Skeletal muscle satellite cell (primary cell): ENCODE measurements around the gene SLC8A1.
A peak's percentile ranks its signal among the peaks of the same experiment; 100 is the strongest.

Source experiments
- H3K27me3 ChIP-seq: 2 replicates; pipeline ENCODE4 v1.7.0; 2013; ENCODE audit warnings: low read length; ENCODE audit not compliant: control insufficient read depth, insufficient read depth
- H3K36me3 ChIP-seq: 2 replicates; pipeline ENCODE4 v1.7.0; 2013; ENCODE audit warnings: mild to moderate bottlenecking, control low read depth, low read length; ENCODE audit not compliant: insufficient read depth
- H3K4me1 ChIP-seq: 2 replicates; pipeline ENCODE4 v1.7.0; 2013; ENCODE audit warnings: low read length; ENCODE audit not compliant: control insufficient read depth, insufficient read depth
- H3K4me2 ChIP-seq: 2 replicates; pipeline ENCODE4 v1.7.0; 2013; ENCODE audit warnings: mild to moderate bottlenecking, low read length
- H3K4me3 ChIP-seq: 2 replicates; pipeline ENCODE4 v1.7.0; 2013; ENCODE audit warnings: low read length
- H3K9ac ChIP-seq: 2 replicates; pipeline ENCODE4 v1.7.0; 2013; ENCODE audit warnings: mild to moderate bottlenecking, low read depth, low read length, moderate library complexity
- H3K9me3 ChIP-seq: replicated peaks from 2 replicates; pipeline ENCODE4 v1.7.0; 2013; ENCODE audit warnings: mild to moderate bottlenecking, control low read depth, low read length

Gene SLC8A1

GRCh38 chr2:40418614-40419363, 33.1 kb downstream of the SLC8A1 start:
- no peak overlapping the region for H3K4me2 ChIP-seq
- H3K36me3 ChIP-seq, result no peaks in the 10 kb centered on the region
- H3K27me3 ChIP-seq, result no peaks in the 10 kb centered on the region
- no peak overlapping the region for H3K9ac ChIP-seq
- no peak overlapping the region for H3K4me3 ChIP-seq
- no peaks in the 10 kb centered on the region for H3K4me1 ChIP-seq
- H3K9me3 ChIP-seq, result no peaks in the 10 kb centered on the region

GRCh38 chr2:40416486-40416885, 35.4 kb downstream of the SLC8A1 start:
- no peaks in the 10 kb centered on the region for H3K36me3 ChIP-seq
- H3K9me3 ChIP-seq, result no peaks in the 10 kb centered on the region
- H3K4me2 ChIP-seq, result no peak overlapping the region
- peaks cover 9% of the 10 kb centered on the region for H3K4me1 ChIP-seq
- no peaks in the 10 kb centered on the region for H3K27me3 ChIP-seq
- H3K9ac ChIP-seq, result no peak overlapping the region
- H3K4me3 ChIP-seq, result no peak overlapping the region

GRCh38 chr2:40415391-40415790, 36.5 kb downstream of the SLC8A1 start:
- Histone ChIP-seq H3K27me3 (no peaks in the 10 kb centered on the region), H3K9me3 (no peaks in the 10 kb centered on the region), H3K4me1 (peaks cover 9% of the 10 kb centered on the region), H3K4me3 (no peak overlapping the region), H3K4me2 (no peak overlapping the region), H3K9ac (no peak overlapping the region), H3K36me3 (no peaks in the 10 kb centered on the region)

- H3K4me3 ChIP-seq, result no peak overlapping the region
Observed at GRCh38 chr2:40412456-40412855, 39.4 kb downstream of the SLC8A1 start.

GRCh38 chr2:40410695-40411094, 41.2 kb downstream of the SLC8A1 start:
- no peak overlapping the region for H3K9ac ChIP-seq
- no peak overlapping the region for H3K4me2 ChIP-seq
- no peaks in the 10 kb centered on the region for H3K27me3 ChIP-seq
- H3K4me1 ChIP-seq, result peaks cover 11% of the 10 kb centered on the region
- no peaks in the 10 kb centered on the region for H3K36me3 ChIP-seq
- H3K9me3 ChIP-seq, result no peaks in the 10 kb centered on the region
- H3K4me3 ChIP-seq, result no peak overlapping the region

More at GRCh38 chr2:40412456-40412855, 39.4 kb downstream of the SLC8A1 start:
- Histone ChIP-seq H3K4me2 (no peak overlapping the region), H3K4me1 (peaks cover 9% of the 10 kb centered on the region), H3K9ac (no peak overlapping the region), H3K27me3 (no peaks in the 10 kb centered on the region), H3K9me3 (no peaks in the 10 kb centered on the region), H3K36me3 (no peaks in the 10 kb centered on the region)

- no peak overlapping the region for H3K4me2 ChIP-seq
- H3K9me3 ChIP-seq, result no peaks in the 10 kb centered on the region
- no peaks in the 10 kb centered on the region for H3K27me3 ChIP-seq
- H3K4me1 ChIP-seq, result peaks cover 21% of the 10 kb centered on the region
- no peak overlapping the region for H3K9ac ChIP-seq
- H3K36me3 ChIP-seq, result no peaks in the 10 kb centered on the region
- H3K4me3 ChIP-seq, result no peak overlapping the region
Observed at GRCh38 chr2:40409734-40410133, 42.2 kb downstream of the SLC8A1 start.

- H3K4me1 ChIP-seq, result peaks cover 40% of the 10 kb centered on the region
- no peaks in the 10 kb centered on the region for H3K36me3 ChIP-seq
- H3K9me3 ChIP-seq, result no peaks in the 10 kb centered on the region
- H3K4me3 ChIP-seq, result no peak overlapping the region
- H3K9ac ChIP-seq, result no peak overlapping the region
- no peaks in the 10 kb centered on the region for H3K27me3 ChIP-seq
- no peak overlapping the region for H3K4me2 ChIP-seq
Observed at GRCh38 chr2:40406485-40407289, 45.2 kb downstream of the SLC8A1 start.

GRCh38 chr2:40405465-40405864, 46.4 kb downstream of the SLC8A1 start:
- Histone ChIP-seq H3K4me3 (no peak overlapping the region), H3K4me2 (peak overlapping the region; percentile 69), H3K4me1 (peaks cover 52% of the 10 kb centered on the region), H3K9me3 (no peaks in the 10 kb centered on the region), H3K27me3 (no peaks in the 10 kb centered on the region), H3K9ac (no peak overlapping the region), H3K36me3 (no peaks in the 10 kb centered on the region)

GRCh38 chr2:40404517-40404916, 47.4 kb downstream of the SLC8A1 start:
- Histone ChIP-seq H3K4me2 (peak overlapping the region; percentile 69), H3K36me3 (no peaks in the 10 kb centered on the region), H3K9ac (peak overlapping the region; percentile 70), H3K4me3 (peak overlapping the region; percentile 36), H3K27me3 (no peaks in the 10 kb centered on the region), H3K4me1 (peaks cover 58% of the 10 kb centered on the region), H3K9me3 (no peaks in the 10 kb centered on the region)

- Histone ChIP-seq H3K27me3 (no peaks in the 10 kb centered on the region), H3K36me3 (no peaks in the 10 kb centered on the region), H3K4me3 (no peak overlapping the region), H3K9ac (peak overlapping the region; percentile 70), H3K4me2 (peak overlapping the region; percentile 69), H3K9me3 (no peaks in the 10 kb centered on the region), H3K4me1 (peaks cover 58% of the 10 kb centered on the region)
Observed at GRCh38 chr2:40403233-40403836, 48.6 kb downstream of the SLC8A1 start.

- Histone ChIP-seq H3K36me3 (no peaks in the 10 kb centered on the region), H3K9ac (peak overlapping the region; percentile 67), H3K4me3 (no peak overlapping the region), H3K4me1 (peaks cover 58% of the 10 kb centered on the region), H3K27me3 (no peaks in the 10 kb centered on the region), H3K9me3 (no peaks in the 10 kb centered on the region), H3K4me2 (peak overlapping the region; percentile 35)
Observed at GRCh38 chr2:40401896-40402295, 50.0 kb downstream of the SLC8A1 start.
